ENCODE results near the gene CCDC34.

The CCDC34 gene

GRCh38 chr11:27362749-27363575 is at the start of gene CCDC34:
Gene CCDC34, minus strand, starts transcription at chr11:27363215. Its CDS starts 21 bp downstream, at chr11:27363194.
- no peak for TF ChIP-seq CTCF (IDR thresholded peaks at IDR 0.05; ENCODE audit: control insufficient read depth, insufficient read depth, low read depth, low read length, missing control alignments)
- H3K4me3 ChIP-seq (ENCODE audit: control insufficient read depth, low read depth, low read length): peak within 1 kb of the TSS; percentile 75
- peak; percentile 64 for DNase-seq (ENCODE audit: low read depth)

- DNase-seq (ENCODE audit: low read depth): no peak
- no peak overlapping the region for H3K4me3 ChIP-seq (ENCODE audit: control insufficient read depth, low read depth, low read length)
- TF ChIP-seq CTCF (IDR thresholded peaks at IDR 0.05; ENCODE audit: control insufficient read depth, insufficient read depth, low read depth, low read length, missing control alignments): no peak
Observed at GRCh38 chr11:27412192-27412691, 49.2 kb upstream of the CCDC34 start.

GRCh38 chr11:27411328-27411727 is 48.3 kb upstream of the CCDC34 start:
- DNase-seq (ENCODE audit: low read depth): no peak
- no peak overlapping the region for H3K4me3 ChIP-seq (ENCODE audit: control insufficient read depth, low read depth, low read length)
- no peak for TF ChIP-seq CTCF (IDR thresholded peaks at IDR 0.05; ENCODE audit: control insufficient read depth, insufficient read depth, low read depth, low read length, missing control alignments)

GRCh38 chr11:27410272-27410671 is 47.3 kb upstream of the CCDC34 start:
- no peak for DNase-seq (ENCODE audit: low read depth)
- TF ChIP-seq CTCF (IDR thresholded peaks at IDR 0.05; ENCODE audit: control insufficient read depth, insufficient read depth, low read depth, low read length, missing control alignments): no peak
- no peak overlapping the region for H3K4me3 ChIP-seq (ENCODE audit: control insufficient read depth, low read depth, low read length)

- TF ChIP-seq CTCF (IDR thresholded peaks at IDR 0.05; ENCODE audit: control insufficient read depth, insufficient read depth, low read depth, low read length, missing control alignments): no peak
- H3K4me3 ChIP-seq (ENCODE audit: control insufficient read depth, low read depth, low read length): no peak overlapping the region
- no peak for DNase-seq (ENCODE audit: low read depth)
Observed at GRCh38 chr11:27409742-27410141, 46.7 kb upstream of the CCDC34 start.

GRCh38 chr11:27409049-27409448 is 46.0 kb upstream of the CCDC34 start:
- TF ChIP-seq CTCF (IDR thresholded peaks at IDR 0.05; ENCODE audit: control insufficient read depth, insufficient read depth, low read depth, low read length, missing control alignments): no peak
- no peak for DNase-seq (ENCODE audit: low read depth)
- no peak overlapping the region for H3K4me3 ChIP-seq (ENCODE audit: control insufficient read depth, low read depth, low read length)
